ENCODE data around the gene ICA1L.
"Not testable (repeated sequence)": the region's sequence is repeated elsewhere in the genome, so short reads cannot be mapped to it uniquely, and the experiment has no call there.

ICA1L gene

GRCh38 chr2:202808754-202809153 lies 62.8 kb downstream of the ICA1L start:
- Histone ChIP-seq H3K9me3 (ENCODE audit: control insufficient read depth, insufficient read depth, low read length) (no peaks in the 10 kb centered on the region), H3K9ac (ENCODE audit: low read depth, low read length) (no peak overlapping the region), H3K4me3 (ENCODE audit: low read depth, low read length) (no peak overlapping the region), H3K36me3 (ENCODE audit: control insufficient read depth, insufficient read depth, low read length) (no peaks in the 10 kb centered on the region), H3K27me3 (ENCODE audit: control insufficient read depth, insufficient read depth, low read length) (no peaks in the 10 kb centered on the region), H3K4me1 (ENCODE audit: control insufficient read depth, insufficient read depth, low read length) (peaks cover 3% of the 10 kb centered on the region)

DNA sequence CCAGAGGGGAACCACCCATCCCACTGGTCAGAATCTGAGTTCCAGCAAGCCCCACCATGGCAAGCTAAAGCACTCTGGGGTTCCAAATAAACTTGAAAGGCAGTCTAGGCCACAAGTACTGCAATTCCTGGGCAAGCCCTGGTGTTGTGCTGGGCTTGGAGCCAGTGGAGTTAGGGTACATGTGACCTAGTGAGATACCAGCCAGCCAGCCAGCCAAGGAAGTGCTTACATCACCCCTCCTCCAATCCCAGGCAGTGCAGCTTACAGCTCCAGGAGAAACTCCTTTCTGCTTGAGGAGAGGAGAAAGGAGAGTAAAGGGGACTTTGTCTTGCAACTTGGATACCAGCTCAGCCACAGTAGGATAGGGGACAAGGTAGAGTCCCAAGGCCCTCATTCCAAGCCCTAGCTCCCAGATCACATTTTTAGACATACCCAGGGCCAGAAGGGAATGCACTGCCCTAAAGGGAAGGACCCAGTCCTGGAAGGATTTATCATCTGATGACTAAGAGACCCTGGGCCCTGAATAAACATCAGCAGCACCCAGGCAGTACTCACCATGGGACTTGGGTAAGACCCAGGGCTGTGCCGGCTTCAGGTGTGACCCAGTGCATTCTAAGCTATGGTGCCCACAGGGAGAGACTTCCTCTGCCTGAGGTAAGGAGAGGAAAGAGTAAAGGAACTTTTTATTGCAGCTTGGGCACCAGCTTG lies 64.0 kb downstream of the ICA1L start:
- not testable (repeated sequence) for H3K4me3 ChIP-seq (ENCODE audit: low read depth, low read length); H3K9me3 ChIP-seq (ENCODE audit: control insufficient read depth, insufficient read depth, low read length)

DNA sequence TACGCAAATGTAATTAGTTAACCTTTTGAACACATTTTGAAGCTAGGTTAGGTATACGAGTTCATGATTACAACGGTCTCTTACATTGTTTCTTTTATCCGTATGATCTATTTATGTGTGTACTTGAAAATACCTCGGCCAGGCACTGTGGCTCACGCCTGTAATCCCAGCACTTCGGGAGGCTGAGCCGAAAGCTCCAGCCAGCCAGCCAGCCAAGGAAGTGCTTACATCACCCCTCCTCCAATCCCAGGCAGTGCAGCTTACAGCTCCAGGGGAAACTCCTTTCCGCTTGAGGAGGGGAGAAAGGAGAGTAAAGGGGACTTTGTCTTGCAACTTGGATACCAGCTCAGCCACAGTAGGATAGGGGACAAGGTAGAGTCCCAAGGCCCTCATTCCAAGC lies 65.7 kb downstream of the ICA1L start:
- H3K9ac ChIP-seq (ENCODE audit: low read depth, low read length); H3K4me3 ChIP-seq (ENCODE audit: low read depth, low read length); H3K9me3 ChIP-seq (ENCODE audit: control insufficient read depth, insufficient read depth, low read length); H3K4me1 ChIP-seq (ENCODE audit: control insufficient read depth, insufficient read depth, low read length); H3K27me3 ChIP-seq (ENCODE audit: control insufficient read depth, insufficient read depth, low read length); H3K36me3 ChIP-seq (ENCODE audit: control insufficient read depth, insufficient read depth, low read length): not testable (repeated sequence)

More for the DNA sequence above, 64.0 kb downstream of the ICA1L start:
- H3K36me3 ChIP-seq (ENCODE audit: control insufficient read depth, insufficient read depth, low read length); H3K9ac ChIP-seq (ENCODE audit: low read depth, low read length); H3K4me1 ChIP-seq (ENCODE audit: control insufficient read depth, insufficient read depth, low read length); H3K27me3 ChIP-seq (ENCODE audit: control insufficient read depth, insufficient read depth, low read length): not testable (repeated sequence)

DNA sequence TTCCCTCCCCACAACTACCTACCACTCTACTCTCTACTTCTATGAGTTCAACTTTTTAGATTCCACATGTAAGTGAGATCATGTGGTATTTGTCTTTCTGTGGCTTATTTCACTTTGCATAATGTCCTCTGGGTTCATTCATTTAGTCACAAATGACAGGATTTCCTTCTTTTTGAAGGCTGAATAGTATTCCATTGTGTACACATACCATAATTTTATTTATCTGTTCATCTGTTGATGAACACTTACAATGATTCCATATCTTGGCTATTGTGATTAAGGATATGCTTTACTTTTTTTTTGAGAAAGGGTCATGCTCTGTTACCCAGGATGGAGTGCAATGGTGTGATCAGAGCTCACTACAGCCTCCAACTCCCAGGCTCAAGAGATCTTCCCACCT lies 73.6 kb downstream of the ICA1L start:
- no peak overlapping the region for H3K4me3 ChIP-seq (ENCODE audit: low read depth, low read length)
- H3K9me3 ChIP-seq (ENCODE audit: control insufficient read depth, insufficient read depth, low read length): no peaks in the 10 kb centered on the region
- H3K4me1 ChIP-seq (ENCODE audit: control insufficient read depth, insufficient read depth, low read length): peaks cover 6% of the 10 kb centered on the region
- no peak overlapping the region for H3K9ac ChIP-seq (ENCODE audit: low read depth, low read length)
- H3K27me3 ChIP-seq (ENCODE audit: control insufficient read depth, insufficient read depth, low read length): no peaks in the 10 kb centered on the region
- H3K36me3 ChIP-seq (ENCODE audit: control insufficient read depth, insufficient read depth, low read length): no peaks in the 10 kb centered on the region

DNA sequence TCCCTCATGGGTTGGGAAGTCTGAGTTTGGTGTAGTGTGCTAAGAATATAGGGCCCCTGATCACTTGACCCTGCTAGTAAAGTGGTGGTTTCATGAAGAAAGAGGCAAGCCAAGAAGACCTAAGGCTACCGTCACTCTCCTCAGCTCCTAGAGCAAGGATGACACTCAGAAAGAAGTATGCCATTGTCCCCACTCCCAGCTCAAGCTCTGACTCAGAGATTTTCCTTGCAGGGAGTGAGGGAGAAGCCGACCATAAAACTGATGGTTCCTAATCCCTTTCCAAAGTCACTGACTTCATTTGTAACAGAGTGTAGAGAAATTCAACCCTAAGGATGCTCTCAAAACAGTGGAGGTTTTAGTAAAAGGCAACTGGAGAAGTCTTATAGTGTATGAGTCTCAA lies 80.9 kb downstream of the ICA1L start:
- H3K9ac ChIP-seq (ENCODE audit: low read depth, low read length): no peak overlapping the region
- no peaks in the 10 kb centered on the region for H3K36me3 ChIP-seq (ENCODE audit: control insufficient read depth, insufficient read depth, low read length)
- no peaks in the 10 kb centered on the region for H3K4me1 ChIP-seq (ENCODE audit: control insufficient read depth, insufficient read depth, low read length)
- no peak overlapping the region for H3K4me3 ChIP-seq (ENCODE audit: low read depth, low read length)
- no peaks in the 10 kb centered on the region for H3K27me3 ChIP-seq (ENCODE audit: control insufficient read depth, insufficient read depth, low read length)
- H3K9me3 ChIP-seq (ENCODE audit: control insufficient read depth, insufficient read depth, low read length): no peaks in the 10 kb centered on the region

- H3K4me3 ChIP-seq (ENCODE audit: low read depth, low read length): no peak overlapping the region
- no peak overlapping the region for H3K9ac ChIP-seq (ENCODE audit: low read depth, low read length)
- H3K27me3 ChIP-seq (ENCODE audit: control insufficient read depth, insufficient read depth, low read length): no peaks in the 10 kb centered on the region
- no peaks in the 10 kb centered on the region for H3K4me1 ChIP-seq (ENCODE audit: control insufficient read depth, insufficient read depth, low read length)
- no peaks in the 10 kb centered on the region for H3K36me3 ChIP-seq (ENCODE audit: control insufficient read depth, insufficient read depth, low read length)
- H3K9me3 ChIP-seq (ENCODE audit: control insufficient read depth, insufficient read depth, low read length): no peaks in the 10 kb centered on the region
These were observed 84.7 kb downstream of the ICA1L start for GRCh38 chr2:202786842-202787241.

DNA sequence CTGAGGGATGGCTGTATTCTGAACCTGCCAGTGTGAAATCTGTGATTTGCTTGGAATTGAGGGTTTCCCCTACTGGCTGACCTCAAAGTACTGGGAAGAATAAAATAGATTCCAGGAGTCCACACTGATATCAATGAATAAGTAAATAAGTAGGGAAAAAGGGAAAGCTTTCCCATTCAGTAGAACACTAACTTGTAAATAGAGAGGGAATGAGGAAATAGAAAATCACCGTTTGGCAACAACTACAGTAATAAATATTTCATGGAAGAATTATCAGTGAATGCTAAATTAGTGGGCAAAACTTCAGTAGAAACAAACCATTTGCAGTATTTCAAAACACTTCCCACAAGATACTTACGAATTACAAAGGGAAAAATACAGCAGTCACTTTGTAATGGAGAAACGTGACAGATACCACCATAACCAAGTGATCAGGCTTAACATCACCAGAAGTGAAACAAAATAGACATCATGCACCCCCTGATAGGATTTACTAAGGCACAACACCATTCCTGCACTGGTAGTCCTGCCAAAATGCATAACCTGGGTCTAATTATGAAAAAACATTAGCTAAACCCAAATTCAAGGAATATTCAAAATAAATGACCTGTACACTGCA lies 88.5 kb downstream of the ICA1L start:
- H3K9ac ChIP-seq (ENCODE audit: low read depth, low read length): no peak overlapping the region
- no peaks in the 10 kb centered on the region for H3K4me1 ChIP-seq (ENCODE audit: control insufficient read depth, insufficient read depth, low read length)
- no peaks in the 10 kb centered on the region for H3K27me3 ChIP-seq (ENCODE audit: control insufficient read depth, insufficient read depth, low read length)
- no peak overlapping the region for H3K4me3 ChIP-seq (ENCODE audit: low read depth, low read length)
- no peaks in the 10 kb centered on the region for H3K9me3 ChIP-seq (ENCODE audit: control insufficient read depth, insufficient read depth, low read length)
- H3K36me3 ChIP-seq (ENCODE audit: control insufficient read depth, insufficient read depth, low read length): no peaks in the 10 kb centered on the region

DNA sequence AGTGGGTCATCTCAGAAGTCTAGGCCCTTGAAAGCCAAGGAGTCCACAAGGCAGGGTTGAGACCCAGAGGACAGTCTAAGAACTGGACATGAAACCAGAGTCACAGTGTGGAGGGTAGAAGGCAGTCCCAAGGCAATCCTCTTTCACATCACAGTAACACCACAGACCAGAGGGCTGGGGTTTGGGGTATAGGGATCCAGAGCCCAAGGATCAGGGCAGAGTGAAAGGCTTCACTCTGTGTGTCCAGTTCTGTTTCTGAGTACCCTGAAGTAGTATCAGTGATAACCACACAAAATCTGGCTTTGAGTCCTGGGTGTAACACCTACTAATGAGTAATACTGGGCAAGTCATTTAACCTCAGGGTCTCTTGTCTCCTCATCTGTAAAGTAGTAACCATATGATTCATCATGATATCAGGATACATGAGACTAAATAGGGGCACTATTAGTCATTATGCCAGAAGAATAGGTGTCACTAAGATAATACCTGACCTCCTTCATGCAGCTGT lies 91.0 kb downstream of the ICA1L start:
- H3K4me3 ChIP-seq (ENCODE audit: low read depth, low read length): no peak overlapping the region

DNA sequence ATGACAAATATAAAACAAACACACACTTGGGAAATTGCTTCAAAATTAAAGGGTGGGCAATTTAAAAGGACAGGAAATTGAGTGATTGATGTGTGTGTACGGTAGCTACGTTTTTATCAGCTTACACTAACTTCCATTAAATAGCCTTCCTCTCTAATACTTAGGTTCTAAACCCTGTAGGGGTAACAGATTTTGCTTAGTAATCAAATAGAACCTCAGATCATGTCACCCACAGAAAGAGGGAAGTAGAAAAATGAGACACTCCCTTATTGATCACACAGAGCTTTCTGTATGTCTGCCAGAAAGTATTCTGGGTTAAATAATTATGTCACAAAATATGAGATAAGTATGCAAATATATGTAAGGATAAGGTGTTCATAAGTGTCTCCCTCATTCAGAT lies 93.3 kb downstream of the ICA1L start:
- Histone ChIP-seq H3K4me1 (ENCODE audit: control insufficient read depth, insufficient read depth, low read length) (no peaks in the 10 kb centered on the region), H3K36me3 (ENCODE audit: control insufficient read depth, insufficient read depth, low read length) (no peaks in the 10 kb centered on the region), H3K9ac (ENCODE audit: low read depth, low read length) (no peak overlapping the region), H3K27me3 (ENCODE audit: control insufficient read depth, insufficient read depth, low read length) (no peaks in the 10 kb centered on the region), H3K4me3 (ENCODE audit: low read depth, low read length) (no peak overlapping the region), H3K9me3 (ENCODE audit: control insufficient read depth, insufficient read depth, low read length) (no peaks in the 10 kb centered on the region)

More for the DNA sequence above, 91.0 kb downstream of the ICA1L start:
- no peaks in the 10 kb centered on the region for H3K27me3 ChIP-seq (ENCODE audit: control insufficient read depth, insufficient read depth, low read length)
- no peaks in the 10 kb centered on the region for H3K36me3 ChIP-seq (ENCODE audit: control insufficient read depth, insufficient read depth, low read length)
- H3K9me3 ChIP-seq (ENCODE audit: control insufficient read depth, insufficient read depth, low read length): no peaks in the 10 kb centered on the region
- no peaks in the 10 kb centered on the region for H3K4me1 ChIP-seq (ENCODE audit: control insufficient read depth, insufficient read depth, low read length)
- H3K9ac ChIP-seq (ENCODE audit: low read depth, low read length): no peak overlapping the region

DNA sequence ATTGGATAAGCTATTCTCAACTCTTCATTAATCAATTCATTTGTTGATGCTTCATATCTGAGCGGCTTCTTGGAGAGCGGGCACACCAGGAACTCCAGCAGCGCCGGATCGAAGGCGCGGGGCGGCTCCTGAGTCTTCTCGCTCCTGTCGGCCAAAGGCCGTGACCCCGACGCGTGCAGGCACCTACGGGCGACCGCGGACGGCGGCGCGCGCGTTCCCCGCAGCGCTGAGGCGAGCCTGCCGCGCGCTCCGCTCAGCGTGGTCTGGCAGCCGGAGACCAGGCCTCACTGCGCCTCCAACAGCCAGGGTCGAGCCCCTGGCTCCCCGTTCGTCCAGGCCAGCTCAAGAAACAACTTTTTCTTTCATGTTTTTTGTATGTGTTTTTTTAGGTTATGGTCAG lies 97.5 kb downstream of the ICA1L start:
- no peaks in the 10 kb centered on the region for H3K36me3 ChIP-seq (ENCODE audit: control insufficient read depth, insufficient read depth, low read length)
- H3K4me3 ChIP-seq (ENCODE audit: low read depth, low read length): no peak overlapping the region
- H3K27me3 ChIP-seq (ENCODE audit: control insufficient read depth, insufficient read depth, low read length): no peaks in the 10 kb centered on the region
- H3K9ac ChIP-seq (ENCODE audit: low read depth, low read length): no peak overlapping the region
- H3K9me3 ChIP-seq (ENCODE audit: control insufficient read depth, insufficient read depth, low read length): no peaks in the 10 kb centered on the region
- H3K4me1 ChIP-seq (ENCODE audit: control insufficient read depth, insufficient read depth, low read length): no peaks in the 10 kb centered on the region

GRCh38 chr2:202773301-202773973 lies 98.1 kb downstream of the ICA1L start:
- no peaks in the 10 kb centered on the region for H3K27me3 ChIP-seq (ENCODE audit: control insufficient read depth, insufficient read depth, low read length)
- no peak overlapping the region for H3K9ac ChIP-seq (ENCODE audit: low read depth, low read length)
- no peaks in the 10 kb centered on the region for H3K9me3 ChIP-seq (ENCODE audit: control insufficient read depth, insufficient read depth, low read length)
- H3K4me3 ChIP-seq (ENCODE audit: low read depth, low read length): no peak overlapping the region
- H3K36me3 ChIP-seq (ENCODE audit: control insufficient read depth, insufficient read depth, low read length): no peaks in the 10 kb centered on the region
- no peaks in the 10 kb centered on the region for H3K4me1 ChIP-seq (ENCODE audit: control insufficient read depth, insufficient read depth, low read length)

Measured in iPS-15b (cell line).